HepG2 (cell line): Measurements from ENCODE around the gene KMT2E. TPM values are rescaled to one million over a fixed set of nuclear protein-coding genes. Genes with fewer than 3 reads are reported as not detected.

Experiments
- IKZF4 ChIP-seq: sonication (generic); formaldehyde crosslinking; IDR thresholded peaks from 2 replicates; pipeline ENCODE4 v1.5.1; 2020; ENCODE audit warnings: borderline replicate concordance, mild to moderate bottlenecking, low read depth, missing genetic modification reagents; ENCODE audit errors: not compliant biosample characterization
- RCOR2 ChIP-seq: IDR thresholded peaks from 2 replicates; pipeline ENCODE4 v1.6.1; 2016; ENCODE audit warnings: missing biosample characterization, missing genetic modification reagents
- RXRA ChIP-seq: sonication (generic); formaldehyde crosslinking; IDR thresholded peaks from 2 replicates; pipeline ENCODE4 v1.5.1; 2020; ENCODE audit warnings: missing genetic modification reagents
- polyA plus RNA-seq, 8 experiments: library from polyadenylated mRNA; depleted of rRNA in 3 of 8; stranded (reverse) in 7 of 8; unstranded in 1 of 8; fragments of >200 nt; fragmentation: Illumina TruSeq in 4 of 8; extraction: Trizol in 4 of 8; gene quantifications; 2 replicates each; pipeline versions ENCODE4 v1.2.1 to v1.2.3, GENCODE V29; 2011 to 2016; ENCODE audit warnings: low read depth in 4 of 8, missing spikeins in 1 of 8, mixed read lengths in 1 of 8; ENCODE audit not compliant: insufficient read depth in 1 of 8
- total RNA-seq, 5 experiments: library from RNA; depleted of rRNA; stranded (reverse); fragments of >200 nt; fragmentation: Illumina TruSeq; extraction: Trizol; gene quantifications; 2 replicates each; pipeline ENCODE4 v1.2.3, GENCODE V29; 2016; ENCODE audit warnings: low read depth in 1 of 5
- TF ChIP-seq, protein P1 (sequence below): sonication (generic); formaldehyde crosslinking; IDR thresholded peaks from 2 replicates; pipeline ENCODE4 v1.4.0; 2020; ENCODE audit warnings: missing genetic modification reagents, borderline replicate concordance
- TF ChIP-seq, protein P2 (sequence below): sonication (generic); formaldehyde crosslinking; IDR thresholded peaks from 2 replicates; pipeline ENCODE4 v1.9.0; 2021; ENCODE audit warnings: missing genetic modification reagents, borderline replicate concordance
- TF ChIP-seq, protein P3 (sequence below): fragments of 450-650 bp; IDR thresholded peaks from 2 replicates; pipeline ENCODE4 v1.6.1; 2017
- TF ChIP-seq, protein P4 (sequence below): sonication (generic); formaldehyde crosslinking; IDR thresholded peaks from 2 replicates; pipeline ENCODE4 v1.4.0; 2020; ENCODE audit warnings: missing genetic modification reagents

KMT2E gene
- total and polyA plus RNA-seq, 2 of the 13 experiments (the other 11 are each of a cell fraction or from before 2014, with no cell fraction given): 6.3 to 24.4 TPM

DNA sequence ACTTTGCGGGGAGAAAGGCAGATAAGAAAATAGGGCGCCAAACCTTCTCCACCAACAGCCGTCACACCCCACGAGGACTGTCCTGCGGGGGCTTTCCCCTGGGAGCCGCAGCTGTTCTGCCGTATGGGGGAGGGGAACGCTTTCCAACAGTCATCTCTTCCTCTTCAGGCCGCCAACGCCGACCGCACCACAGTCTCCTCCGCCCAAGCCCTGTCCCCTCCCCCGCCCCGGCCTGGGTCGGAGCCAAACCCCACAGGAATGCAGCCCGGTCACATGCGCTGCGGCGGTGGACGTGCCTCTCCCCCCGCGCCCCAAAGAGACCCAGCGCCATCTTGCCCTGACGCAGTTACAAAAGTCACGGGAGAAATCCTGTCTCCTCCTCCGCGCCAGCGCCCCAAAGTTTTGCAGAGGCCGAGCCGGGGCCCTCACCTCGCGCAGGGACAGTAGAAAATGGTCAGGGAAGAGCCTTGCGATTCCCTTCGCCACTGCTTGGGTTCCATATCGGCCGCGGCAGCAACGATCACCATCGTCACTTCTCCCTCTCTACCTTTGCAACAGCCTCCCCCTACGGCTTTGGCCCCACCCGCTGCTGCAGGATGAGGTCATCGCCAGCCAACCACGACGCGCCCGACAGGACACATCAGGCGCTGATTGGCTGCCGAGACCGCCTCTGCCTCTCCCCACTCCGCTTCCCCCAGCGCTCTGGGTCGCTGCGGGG is 1.3 kb upstream of the KMT2E start (continued):
- TF ChIP-seq, protein P1, sequence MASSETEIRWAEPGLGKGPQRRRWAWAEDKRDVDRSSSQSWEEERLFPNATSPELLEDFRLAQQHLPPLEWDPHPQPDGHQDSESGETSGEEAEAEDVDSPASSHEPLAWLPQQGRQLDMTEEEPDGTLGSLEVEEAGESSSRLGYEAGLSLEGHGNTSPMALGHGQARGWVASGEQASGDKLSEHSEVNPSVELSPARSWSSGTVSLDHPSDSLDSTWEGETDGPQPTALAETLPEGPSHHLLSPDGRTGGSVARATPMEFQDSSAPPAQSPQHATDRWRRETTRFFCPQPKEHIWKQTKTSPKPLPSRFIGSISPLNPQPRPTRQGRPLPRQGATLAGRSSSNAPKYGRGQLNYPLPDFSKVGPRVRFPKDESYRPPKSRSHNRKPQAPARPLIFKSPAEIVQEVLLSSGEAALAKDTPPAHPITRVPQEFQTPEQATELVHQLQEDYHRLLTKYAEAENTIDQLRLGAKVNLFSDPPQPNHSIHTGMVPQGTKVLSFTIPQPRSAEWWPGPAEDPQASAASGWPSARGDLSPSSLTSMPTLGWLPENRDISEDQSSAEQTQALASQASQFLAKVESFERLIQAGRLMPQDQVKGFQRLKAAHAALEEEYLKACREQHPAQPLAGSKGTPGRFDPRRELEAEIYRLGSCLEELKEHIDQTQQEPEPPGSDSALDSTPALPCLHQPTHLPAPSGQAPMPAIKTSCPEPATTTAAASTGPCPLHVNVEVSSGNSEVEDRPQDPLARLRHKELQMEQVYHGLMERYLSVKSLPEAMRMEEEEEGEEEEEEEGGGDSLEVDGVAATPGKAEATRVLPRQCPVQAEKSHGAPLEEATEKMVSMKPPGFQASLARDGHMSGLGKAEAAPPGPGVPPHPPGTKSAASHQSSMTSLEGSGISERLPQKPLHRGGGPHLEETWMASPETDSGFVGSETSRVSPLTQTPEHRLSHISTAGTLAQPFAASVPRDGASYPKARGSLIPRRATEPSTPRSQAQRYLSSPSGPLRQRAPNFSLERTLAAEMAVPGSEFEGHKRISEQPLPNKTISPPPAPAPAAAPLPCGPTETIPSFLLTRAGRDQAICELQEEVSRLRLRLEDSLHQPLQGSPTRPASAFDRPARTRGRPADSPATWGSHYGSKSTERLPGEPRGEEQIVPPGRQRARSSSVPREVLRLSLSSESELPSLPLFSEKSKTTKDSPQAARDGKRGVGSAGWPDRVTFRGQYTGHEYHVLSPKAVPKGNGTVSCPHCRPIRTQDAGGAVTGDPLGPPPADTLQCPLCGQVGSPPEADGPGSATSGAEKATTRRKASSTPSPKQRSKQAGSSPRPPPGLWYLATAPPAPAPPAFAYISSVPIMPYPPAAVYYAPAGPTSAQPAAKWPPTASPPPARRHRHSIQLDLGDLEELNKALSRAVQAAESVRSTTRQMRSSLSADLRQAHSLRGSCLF (CRISPR knock-in tag): no peak
- TF ChIP-seq IKZF4 (peak; percentile 65), RXRA (CRISPR knock-in tag) (peak; percentile 93), RCOR2 (CRISPR knock-in tag) (no peak)
- TF ChIP-seq, protein P2, sequence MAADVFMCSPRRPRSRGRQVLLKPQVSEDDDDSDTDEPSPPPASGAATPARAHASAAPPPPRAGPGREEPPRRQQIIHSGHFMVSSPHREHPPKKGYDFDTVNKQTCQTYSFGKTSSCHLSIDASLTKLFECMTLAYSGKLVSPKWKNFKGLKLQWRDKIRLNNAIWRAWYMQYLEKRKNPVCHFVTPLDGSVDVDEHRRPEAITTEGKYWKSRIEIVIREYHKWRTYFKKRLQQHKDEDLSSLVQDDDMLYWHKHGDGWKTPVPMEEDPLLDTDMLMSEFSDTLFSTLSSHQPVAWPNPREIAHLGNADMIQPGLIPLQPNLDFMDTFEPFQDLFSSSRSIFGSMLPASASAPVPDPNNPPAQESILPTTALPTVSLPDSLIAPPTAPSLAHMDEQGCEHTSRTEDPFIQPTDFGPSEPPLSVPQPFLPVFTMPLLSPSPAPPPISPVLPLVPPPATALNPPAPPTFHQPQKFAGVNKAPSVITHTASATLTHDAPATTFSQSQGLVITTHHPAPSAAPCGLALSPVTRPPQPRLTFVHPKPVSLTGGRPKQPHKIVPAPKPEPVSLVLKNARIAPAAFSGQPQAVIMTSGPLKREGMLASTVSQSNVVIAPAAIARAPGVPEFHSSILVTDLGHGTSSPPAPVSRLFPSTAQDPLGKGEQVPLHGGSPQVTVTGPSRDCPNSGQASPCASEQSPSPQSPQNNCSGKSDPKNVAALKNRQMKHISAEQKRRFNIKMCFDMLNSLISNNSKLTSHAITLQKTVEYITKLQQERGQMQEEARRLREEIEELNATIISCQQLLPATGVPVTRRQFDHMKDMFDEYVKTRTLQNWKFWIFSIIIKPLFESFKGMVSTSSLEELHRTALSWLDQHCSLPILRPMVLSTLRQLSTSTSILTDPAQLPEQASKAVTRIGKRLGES (CRISPR knock-in tag): no peak
- TF ChIP-seq, protein P3, sequence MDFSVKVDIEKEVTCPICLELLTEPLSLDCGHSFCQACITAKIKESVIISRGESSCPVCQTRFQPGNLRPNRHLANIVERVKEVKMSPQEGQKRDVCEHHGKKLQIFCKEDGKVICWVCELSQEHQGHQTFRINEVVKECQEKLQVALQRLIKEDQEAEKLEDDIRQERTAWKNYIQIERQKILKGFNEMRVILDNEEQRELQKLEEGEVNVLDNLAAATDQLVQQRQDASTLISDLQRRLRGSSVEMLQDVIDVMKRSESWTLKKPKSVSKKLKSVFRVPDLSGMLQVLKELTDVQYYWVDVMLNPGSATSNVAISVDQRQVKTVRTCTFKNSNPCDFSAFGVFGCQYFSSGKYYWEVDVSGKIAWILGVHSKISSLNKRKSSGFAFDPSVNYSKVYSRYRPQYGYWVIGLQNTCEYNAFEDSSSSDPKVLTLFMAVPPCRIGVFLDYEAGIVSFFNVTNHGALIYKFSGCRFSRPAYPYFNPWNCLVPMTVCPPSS: no peak
- TF ChIP-seq, protein P4, sequence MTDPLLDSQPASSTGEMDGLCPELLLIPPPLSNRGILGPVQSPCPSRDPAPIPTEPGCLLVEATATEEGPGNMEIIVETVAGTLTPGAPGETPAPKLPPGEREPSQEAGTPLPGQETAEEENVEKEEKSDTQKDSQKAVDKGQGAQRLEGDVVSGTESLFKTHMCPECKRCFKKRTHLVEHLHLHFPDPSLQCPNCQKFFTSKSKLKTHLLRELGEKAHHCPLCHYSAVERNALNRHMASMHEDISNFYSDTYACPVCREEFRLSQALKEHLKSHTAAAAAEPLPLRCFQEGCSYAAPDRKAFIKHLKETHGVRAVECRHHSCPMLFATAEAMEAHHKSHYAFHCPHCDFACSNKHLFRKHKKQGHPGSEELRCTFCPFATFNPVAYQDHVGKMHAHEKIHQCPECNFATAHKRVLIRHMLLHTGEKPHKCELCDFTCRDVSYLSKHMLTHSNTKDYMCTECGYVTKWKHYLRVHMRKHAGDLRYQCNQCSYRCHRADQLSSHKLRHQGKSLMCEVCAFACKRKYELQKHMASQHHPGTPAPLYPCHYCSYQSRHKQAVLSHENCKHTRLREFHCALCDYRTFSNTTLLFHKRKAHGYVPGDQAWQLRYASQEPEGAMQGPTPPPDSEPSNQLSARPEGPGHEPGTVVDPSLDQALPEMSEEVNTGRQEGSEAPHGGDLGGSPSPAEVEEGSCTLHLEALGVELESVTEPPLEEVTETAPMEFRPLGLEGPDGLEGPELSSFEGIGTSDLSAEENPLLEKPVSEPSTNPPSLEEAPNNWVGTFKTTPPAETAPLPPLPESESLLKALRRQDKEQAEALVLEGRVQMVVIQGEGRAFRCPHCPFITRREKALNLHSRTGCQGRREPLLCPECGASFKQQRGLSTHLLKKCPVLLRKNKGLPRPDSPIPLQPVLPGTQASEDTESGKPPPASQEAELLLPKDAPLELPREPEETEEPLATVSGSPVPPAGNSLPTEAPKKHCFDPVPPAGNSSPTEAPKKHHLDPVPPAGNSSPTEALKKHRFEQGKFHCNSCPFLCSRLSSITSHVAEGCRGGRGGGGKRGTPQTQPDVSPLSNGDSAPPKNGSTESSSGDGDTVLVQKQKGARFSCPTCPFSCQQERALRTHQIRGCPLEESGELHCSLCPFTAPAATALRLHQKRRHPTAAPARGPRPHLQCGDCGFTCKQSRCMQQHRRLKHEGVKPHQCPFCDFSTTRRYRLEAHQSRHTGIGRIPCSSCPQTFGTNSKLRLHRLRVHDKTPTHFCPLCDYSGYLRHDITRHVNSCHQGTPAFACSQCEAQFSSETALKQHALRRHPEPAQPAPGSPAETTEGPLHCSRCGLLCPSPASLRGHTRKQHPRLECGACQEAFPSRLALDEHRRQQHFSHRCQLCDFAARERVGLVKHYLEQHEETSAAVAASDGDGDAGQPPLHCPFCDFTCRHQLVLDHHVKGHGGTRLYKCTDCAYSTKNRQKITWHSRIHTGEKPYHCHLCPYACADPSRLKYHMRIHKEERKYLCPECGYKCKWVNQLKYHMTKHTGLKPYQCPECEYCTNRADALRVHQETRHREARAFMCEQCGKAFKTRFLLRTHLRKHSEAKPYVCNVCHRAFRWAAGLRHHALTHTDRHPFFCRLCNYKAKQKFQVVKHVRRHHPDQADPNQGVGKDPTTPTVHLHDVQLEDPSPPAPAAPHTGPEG (CRISPR knock-in tag): no peak; the same call in none of the 2 replicates
